GM19468 (cell line): Measurements from ENCODE around the gene IQUB.
A peak's percentile ranks its signal among the peaks of the same experiment; 100 is the strongest.
"Not testable (repeated sequence)": the region's sequence is repeated elsewhere in the genome, so short reads cannot be mapped to it uniquely, and the experiment has no call there.

Experiments used
- ATAC-seq: cut with Tn5 transposase; IDR thresholded peaks from one replicate; pipeline ENCODE4 v1.9.1; 2021; ENCODE audit warnings: mild to moderate bottlenecking, moderate library complexity, moderate number of reproducible peaks; ENCODE audit not compliant: unreplicated experiment; ENCODE audit errors: extremely low read depth

The IQUB gene

GRCh38 chr7:123498031-123498430, 36.4 kb downstream of the IQUB start:
- no peak for ATAC-seq

DNA sequence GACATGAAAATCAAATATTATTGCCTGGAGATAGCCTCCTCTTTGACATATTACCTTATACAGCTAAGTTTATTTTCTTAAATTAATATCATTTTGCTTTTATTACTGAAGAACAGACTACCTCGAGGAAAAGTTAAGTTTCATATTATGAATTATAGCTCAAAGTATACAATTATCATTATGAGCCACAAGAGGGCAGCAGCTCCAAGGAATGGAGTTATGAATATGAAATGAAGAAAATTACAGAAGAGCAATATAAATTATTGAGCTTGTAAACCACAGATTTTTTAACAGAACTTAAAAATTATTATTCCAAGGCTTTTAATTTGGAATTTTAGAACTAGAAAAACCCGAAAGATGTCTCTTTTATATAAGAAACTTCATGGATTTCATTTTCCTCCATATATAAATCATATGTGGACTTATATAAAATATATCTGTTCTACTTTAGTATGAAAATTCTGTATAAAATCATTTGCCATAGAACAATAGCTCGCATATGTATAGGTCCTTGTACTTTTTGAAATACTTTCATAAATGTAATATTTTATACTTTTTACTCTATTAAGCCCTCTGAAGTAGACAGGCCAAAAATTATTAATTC, 40.1 kb downstream of the IQUB start:
- ATAC-seq: no peak

DNA sequence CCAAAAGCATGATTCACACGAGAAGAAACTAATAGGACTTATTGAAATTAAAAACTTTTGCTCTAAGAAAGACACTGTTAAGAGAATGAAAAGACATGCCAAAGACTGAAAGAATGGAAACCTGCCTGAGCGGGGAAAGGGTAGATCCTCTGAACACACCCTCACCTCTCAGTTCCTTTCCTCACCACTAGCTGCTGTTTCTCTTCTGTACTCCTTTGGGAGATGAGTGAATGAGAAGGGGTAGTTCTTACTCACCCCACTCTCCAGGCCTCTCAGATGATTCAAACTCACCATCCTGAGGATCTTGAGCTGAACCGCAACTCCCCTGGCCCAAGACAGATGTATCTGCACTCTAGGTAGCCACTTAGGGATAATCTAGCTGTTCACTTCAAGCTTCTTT, 41.9 kb downstream of the IQUB start:
- ATAC-seq: peak; percentile 31

DNA sequence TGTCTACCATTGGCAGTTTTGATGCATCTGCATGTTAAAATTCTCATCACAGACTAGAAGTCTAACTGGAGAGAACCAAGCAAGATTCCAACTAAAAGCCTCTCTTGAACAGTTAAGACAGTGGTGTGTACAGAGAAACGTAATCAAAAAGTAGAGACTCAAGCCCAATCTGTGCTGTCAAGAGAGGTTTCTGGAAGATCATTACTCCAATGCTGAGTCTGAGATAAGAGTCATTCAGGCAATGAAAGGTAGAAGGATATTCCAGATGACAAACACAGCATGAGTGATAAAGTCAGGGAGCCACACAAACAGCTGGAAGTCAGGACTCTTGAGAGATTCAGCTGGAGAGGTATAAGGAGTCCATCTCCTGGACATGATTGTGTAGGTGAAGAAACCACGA, 48.7 kb downstream of the IQUB start:
- no peak for ATAC-seq

- no peak for ATAC-seq
Measured at GRCh38 chr7:123485187-123485586, 49.2 kb downstream of the IQUB start.

GRCh38 chr7:123484199-123484598, 50.2 kb downstream of the IQUB start:
- ATAC-seq: no peak

DNA sequence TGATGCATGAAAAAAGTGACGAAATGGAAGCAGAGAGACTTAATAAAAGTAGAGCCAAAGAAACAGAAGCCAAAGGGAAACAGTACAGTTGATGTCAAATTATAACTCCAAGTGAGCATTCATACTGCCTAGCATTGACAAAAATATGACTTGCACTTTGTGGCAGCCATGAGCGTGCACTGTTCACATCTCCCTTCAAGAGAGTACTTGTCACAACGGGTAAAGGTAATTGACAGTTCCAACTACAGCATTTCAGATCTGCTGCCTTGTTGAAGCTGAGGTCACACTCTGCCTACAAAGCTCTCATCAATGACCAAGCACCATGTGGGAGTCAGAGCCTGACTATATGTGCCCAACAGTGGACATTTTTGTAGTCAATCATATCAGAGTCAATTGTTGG, 54.3 kb downstream of the IQUB start:
- no peak for ATAC-seq

DNA sequence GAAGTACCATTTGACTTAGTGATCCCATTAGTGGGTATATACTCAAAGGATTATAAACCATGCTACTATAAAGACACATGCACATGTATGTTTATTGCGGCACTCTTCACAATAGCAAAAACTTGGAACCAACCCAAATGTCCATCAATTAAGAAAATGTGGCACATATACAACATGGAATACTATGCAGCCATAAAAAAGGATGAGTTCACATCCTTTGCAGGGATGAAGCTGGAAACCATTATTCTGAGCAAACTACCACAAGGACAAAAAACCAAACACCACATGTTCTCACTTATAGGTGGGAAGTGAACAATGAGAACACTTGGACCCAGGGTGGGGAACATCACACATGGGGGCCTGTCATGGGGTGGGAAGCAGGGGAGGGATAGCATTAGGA, 56.3 kb downstream of the IQUB start:
- not testable (repeated sequence) for ATAC-seq

GRCh38 chr7:123472750-123473445, 61.5 kb downstream of the IQUB start:
- ATAC-seq: no peak

- no peak for ATAC-seq
Measured at GRCh38 chr7:123472327-123472726, 62.1 kb downstream of the IQUB start.

DNA sequence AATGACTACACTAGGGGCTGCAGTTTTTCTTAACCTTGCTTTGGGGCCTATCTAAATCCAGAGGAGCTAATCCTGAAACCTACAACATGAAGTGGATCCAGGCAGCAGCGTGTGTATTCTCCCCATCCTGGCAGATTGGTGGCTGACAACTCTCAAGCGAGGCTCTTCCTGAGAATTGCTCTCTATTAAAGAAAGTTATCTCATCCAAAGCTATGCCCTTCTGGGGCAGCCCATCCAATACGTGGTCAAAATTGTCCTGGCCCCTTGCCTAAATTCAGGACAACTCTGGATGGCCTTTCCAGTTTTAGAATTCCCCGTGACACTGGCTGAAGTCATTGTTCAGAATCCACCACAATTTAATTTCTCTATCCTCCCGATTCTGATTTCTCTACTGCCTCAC, 66.1 kb downstream of the IQUB start:
- ATAC-seq: no peak

DNA sequence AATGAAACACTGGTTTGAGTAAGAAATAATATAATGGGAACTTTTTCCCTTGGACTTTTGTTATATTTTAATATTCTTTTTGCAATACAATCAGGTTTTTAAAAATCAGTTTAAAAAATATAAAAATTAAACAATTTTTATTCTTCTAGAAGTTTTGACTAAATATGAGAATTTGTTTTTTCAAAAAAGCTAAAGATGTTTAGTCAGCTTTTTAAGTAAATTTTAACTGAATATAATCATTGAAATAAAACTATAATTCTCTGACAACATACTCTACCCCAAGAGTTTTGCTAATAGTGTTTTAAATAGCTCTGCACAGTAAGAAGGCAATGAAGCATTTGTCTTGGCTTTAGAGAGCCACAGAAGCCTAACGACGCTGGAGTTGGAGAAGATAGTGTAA, 70.5 kb downstream of the IQUB start:
- no peak for ATAC-seq

- ATAC-seq: no peak
Measured at GRCh38 chr7:123460616-123461015, 73.8 kb downstream of the IQUB start.

GRCh38 chr7:123455965-123456470, 78.4 kb downstream of the IQUB start:
- no peak for ATAC-seq

- no peak for ATAC-seq
Measured at GRCh38 chr7:123440101-123440548, 94.3 kb downstream of the IQUB start.

GRCh38 chr7:123439191-123439590, 95.2 kb downstream of the IQUB start:
- no peak for ATAC-seq

- ATAC-seq: no peak
Measured at GRCh38 chr7:123437447-123437995, 96.9 kb downstream of the IQUB start.

DNA sequence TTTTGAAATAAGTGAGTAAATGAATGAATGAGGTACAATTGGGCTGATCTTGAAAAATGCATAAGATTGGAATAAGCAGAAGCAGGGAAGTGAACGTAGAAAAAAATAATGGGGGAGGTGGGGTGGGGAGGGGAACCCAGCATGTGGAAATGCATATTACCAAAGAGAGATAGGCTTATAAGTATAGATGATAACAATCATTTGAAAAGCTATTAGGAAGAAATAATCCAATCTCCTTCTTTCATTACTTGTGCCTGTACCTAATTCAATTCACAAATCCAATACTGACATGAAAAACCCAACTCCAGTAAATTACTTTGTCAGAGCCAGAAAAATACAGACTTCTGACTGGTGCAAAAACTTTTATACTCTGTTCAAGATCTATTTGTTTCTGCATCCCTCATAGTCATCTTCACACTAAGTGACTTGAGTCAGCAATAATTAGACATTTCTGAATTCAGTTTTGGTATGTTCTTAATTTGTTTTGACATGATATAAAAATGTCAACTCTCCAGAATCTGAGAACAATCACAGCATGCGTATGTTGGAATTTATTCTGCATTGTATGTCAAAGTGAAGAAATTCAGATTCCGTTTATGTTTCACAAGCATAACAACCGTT, 99.2 kb downstream of the IQUB start:
- no peak for ATAC-seq

DNA sequence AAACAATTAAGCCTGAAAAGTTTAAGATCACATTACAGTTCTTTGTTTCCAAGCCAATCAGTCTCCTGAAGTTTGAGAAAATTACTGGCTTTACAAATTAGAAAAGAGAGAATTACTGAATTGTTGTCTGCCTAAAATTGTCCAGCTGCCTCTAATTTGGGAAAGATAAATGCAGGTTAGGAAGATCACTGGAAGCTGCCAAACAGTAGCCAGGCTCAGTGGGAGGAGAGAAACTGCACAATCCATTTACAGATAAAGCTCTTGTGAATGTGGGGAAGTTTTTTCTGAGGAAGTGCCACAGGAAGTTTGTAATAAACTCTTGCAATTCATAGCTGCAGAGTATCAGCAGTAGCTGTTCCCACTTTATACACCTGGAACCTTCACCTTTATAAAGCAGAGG, 100.7 kb downstream of the IQUB start:
- no peak for ATAC-seq

DNA sequence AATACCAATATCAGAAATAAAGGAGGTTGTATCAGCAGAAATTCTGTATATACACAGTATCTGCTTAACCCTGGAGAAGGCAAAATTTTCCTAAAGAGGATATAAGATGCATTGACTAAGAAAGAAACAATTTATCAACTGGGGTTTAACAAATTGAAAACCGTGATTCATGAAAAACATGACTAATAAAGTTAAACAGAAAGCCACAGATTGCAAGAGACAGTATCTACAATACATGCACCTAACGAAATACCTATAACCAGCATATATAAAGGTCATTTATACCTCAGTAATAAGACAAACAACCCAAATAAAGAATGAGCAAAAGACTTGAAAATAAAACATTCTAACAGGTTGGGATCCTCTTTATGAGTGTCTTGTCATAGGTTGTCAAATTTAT, 101.8 kb downstream of the IQUB start:
- no peak for ATAC-seq

DNA sequence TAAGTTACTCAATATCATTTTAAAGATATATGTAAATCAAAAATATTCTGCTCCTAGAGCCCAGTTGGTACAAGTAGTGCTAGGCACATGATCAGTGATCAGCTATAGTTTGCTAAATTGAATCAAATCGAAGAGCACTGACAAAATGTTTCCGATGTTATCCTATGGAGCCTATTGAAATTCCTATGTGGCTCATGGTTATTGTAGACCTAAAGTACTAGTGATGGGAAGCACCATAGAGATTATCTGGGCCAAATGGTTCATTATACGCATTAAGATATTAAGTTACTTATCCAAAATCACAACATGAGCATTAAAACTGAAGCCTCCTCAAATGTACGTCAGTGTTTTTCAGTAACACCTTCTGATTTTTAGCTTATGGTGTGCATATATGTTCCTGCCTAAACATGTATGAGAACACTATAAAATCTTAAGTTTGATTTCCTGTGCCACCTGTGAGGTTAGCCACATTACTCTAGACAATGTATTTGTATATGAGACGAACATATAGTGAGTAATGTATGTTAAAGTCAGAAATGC, 103.2 kb downstream of the IQUB start:
- ATAC-seq: no peak
